Inflammatory macrophage treated with lipopolysaccharide for 1 hour (primary cell): ENCODE data around the gene DBNDD2.
A peak's percentile ranks its signal among the peaks of the same experiment; 100 is the strongest.

Experiments
- DNase-seq, 2 donors: peaks; one replicate each; pipeline ENCODE4 v3.0.0-alpha.2; 2020 to 2022

DBNDD2 gene

DNA sequence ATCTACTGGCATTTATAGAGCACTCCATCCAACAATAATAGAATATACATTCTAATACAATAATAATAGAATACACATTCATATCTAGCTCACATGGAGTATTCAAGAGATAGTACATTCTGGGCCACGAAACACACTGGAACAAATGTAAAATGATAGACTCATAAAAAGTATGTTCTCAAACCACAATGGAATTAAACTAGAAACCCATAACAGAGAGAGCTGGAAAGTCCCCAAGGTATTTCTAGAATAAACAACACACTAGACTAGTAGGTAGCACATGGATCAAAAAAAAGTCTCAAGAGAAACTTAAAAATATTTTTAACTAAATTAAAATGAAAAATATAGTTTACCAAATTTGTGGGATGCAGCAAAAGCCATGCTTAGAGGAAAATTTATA is 20.8 kb upstream of the DBNDD2 start:
- DNase-seq = no peak

- no peak for DNase-seq
Observed at GRCh38 chr20:45390931-45391330, 17.2 kb upstream of the DBNDD2 start.

- DNase-seq = no peak
Observed at GRCh38 chr20:45391559-45391958, 16.5 kb upstream of the DBNDD2 start.

- no peak for DNase-seq
Observed at GRCh38 chr20:45392733-45393132, 15.4 kb upstream of the DBNDD2 start.

- DNase-seq = no peak
Observed at GRCh38 chr20:45394221-45395113, 13.6 kb upstream of the DBNDD2 start.

DNA sequence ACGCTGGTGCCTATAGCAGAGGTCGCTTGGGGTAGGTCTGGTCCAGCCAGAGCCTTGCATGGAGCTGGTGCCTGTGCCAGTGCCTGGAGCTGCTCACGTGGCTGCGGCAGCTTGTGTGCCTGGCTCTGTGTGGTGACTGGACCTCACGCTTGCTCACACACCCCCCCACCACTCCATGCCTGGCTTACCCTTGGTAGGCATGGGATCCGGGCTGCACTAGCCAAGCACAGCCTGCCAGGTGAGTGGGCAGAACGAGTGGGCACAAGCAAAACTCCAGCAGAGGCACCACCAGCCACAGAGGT is 13.0 kb upstream of the DBNDD2 start:
- DNase-seq = no peak

DNA sequence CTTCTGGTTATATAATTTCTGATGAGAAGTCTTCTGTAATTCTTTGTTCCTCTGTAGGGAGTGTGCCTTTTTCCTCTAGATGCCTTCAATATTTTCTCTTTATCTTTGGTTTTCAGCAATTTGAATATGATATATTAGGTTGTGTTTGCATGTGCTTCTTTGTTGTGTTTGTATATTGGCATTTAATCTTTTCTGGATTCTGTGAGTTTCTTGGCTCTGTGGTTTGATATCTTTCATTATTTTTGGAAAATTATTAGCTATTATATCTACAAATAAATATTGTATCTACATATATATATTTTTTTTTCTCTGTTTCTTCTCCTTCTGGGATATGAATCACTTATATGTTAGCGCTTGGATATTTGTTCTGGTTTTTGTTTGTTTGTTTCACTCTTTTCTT is 9.1 kb upstream of the DBNDD2 start:
- DNase-seq = no peak

- DNase-seq = no peak
Observed at GRCh38 chr20:45400346-45401031, 7.6 kb upstream of the DBNDD2 start.

DNA sequence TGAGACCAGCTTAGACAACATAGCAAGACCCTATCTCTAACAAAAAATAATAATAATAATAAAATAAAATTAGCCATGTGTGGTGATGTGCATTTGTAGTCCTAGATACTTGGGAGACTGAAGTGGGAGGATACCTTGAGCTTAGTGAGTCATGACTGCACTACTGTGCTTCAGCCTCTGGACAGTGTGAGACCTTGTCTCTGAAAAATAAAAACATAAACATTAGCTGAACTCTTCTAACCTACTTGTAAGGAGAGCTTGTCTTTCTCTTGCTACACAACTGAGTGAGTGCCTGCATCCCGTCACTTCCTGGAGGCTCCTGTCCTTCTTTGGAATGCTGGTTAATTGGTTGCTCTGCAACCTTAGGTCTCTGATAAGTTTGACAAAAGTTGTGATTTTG is 5.1 kb upstream of the DBNDD2 start:
- DNase-seq = no peak

DNA sequence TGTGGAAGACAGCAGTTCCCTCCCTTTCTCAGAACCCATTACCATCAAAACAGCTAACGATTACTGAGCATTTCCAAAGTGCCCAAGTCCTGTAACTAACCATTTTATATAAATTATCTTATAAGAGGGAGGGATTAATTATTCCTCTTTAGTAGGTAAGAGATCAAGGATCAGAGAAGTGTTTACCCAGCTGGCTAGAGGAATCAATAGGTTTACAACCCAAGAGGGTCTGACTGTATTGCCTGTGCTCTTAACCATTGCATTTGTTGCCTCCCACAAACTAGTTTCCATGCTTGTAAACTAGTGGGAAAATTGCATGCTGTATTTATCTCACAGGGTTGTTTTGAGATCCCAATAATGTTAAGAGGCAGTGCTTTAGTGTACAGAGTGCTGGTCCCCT is 3.7 kb upstream of the DBNDD2 start:
- DNase-seq = no peak

- no peak for DNase-seq
Observed at GRCh38 chr20:45405571-45406259, 2.4 kb upstream of the DBNDD2 start.

DNA sequence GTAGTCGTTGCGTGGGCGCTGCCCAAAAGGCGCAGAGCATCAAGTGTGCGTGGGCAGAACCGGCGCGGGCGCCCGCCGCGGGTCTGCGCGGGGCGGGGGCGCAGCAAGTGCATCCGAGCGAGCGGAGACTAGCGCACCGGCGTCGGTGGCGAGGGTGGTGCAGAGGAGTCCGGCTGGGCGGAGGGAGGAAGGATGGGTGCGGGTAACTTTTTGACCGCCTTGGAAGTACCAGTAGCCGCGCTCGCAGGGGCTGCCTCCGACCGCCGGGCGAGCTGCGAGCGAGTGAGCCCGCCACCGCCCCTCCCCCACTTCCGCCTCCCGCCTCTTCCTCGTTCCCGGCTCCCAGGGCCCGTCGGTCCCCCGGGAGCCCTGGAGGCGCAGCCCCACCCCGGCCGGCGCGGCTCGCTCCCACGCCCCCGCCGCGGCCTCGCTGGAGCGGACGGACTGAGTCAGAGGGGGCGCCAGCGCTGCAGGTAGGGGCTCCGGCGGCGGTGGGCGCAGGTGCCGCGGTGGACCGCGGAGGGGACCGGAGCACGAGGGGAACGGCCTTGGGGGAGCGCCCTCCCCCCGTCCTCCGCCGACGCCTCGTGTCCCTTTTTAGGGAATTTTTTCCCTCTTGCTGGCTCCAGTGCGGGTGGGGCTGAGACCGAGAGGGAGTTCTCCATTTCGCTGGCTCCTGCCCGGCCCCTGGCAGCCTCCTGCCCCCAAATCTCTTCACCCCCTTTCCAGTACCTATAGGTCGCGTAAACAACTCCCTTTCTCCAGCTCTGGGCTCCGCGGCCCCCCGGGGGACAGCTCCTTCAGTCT is 1.6 kb upstream of the DBNDD2 start:
- peak in 1 of 2 donors; percentile 40 for DNase-seq

GRCh38 chr20:45407067-45407745 is 883 bp upstream of the DBNDD2 start:
- no peak for DNase-seq

DNA sequence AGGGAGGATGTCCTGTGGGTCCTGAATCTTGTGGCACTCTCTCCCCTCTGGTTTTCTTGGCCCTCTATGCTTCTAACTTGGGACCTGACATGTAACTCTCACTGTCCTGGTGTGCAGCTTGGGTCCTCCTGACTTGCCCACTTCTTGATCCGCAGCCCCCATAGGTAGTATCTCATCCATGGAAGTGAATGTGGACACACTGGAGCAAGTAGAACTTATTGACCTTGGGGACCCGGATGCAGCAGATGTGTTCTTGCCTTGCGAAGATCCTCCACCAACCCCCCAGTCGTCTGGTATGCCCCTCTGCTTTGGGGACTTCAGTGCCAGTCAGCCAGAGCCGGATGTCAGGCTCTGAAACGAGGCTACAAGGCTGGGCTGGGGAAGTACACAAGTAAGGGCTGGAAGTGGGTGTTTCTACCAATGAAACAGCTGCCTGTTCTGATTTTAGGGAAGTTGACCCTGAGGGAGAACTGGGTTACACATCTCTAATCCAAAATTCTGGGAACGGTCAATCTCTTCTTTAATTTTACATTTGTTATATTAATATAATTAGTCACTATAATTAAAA is 641 bp downstream of the DBNDD2 start:
- peak; percentile 78 to 84 for DNase-seq

DNA sequence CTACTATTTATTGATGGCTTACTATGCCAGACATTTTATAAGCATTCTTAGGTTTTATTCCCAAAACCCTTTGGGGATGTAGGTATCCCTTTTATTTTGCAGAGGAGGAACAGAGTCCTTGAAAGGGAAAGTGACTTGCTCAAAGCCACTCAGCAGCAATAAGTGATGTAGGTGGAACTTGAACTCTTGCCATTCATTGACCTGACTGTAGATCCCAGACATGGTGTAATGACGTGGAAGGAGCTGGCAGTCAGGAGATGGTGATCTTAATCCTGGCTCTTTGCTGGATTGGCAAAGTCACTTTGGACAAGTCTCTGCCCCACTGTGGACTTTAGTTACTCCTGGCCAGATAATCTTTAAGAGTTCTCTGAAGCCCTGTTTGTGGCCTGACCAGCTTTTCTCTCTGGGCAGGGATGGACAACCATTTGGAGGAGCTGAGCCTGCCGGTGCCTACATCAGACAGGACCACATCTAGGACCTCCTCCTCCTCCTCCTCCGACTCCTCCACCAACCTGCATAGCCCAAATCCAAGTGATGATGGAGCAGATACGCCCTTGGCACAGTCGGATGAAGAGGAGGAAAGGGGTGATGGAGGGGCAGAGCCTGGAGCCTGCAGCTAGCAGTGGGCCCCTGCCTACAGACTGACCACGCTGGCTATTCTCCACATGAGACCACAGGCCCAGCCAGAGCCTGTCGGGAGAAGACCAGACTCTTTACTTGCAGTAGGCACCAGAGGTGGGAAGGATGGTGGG is 1.6 kb downstream of the DBNDD2 start:
- DNase-seq = peak in 1 of 2 donors; percentile 52

DNA sequence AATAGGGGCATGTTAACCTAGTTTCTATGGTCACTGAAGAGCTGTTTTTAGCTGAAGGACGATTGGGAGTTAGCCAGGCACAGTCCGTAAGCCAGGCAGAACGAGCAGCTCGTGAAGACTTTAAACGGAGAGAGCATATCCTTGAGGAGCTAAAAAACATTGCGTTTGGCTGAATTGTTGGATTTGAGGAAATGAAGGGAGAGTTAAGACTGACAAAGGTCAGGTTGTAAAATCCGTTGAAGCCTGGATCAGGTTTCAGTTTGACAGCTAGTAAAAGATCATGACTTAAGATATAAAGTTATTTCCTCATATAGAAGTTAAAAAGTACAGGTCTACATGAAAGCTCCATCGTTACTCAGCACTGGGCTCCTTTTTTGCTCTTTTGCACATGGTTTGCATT is 2.8 kb downstream of the DBNDD2 start:
- DNase-seq = no peak

- DNase-seq = no peak
Observed at GRCh38 chr20:45412653-45413052, 4.6 kb downstream of the DBNDD2 start.

DNA sequence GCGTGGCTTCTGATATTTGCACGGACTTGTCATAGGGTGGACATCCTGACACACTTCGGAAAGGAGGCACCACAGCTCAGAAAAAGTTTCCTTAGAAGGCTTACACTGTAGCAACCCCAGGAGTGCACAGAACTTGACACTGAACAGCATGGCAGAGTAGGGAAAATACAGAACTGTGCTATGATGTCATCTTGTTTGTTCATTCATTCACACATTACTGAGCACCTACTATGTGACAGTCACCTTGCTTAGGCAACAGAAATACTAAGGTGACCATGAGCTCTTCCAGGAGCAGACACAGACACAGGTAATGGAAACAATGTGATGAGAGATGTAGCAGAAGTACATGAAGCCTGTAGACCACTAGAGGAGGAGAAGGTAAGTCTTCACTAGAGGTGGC is 5.4 kb downstream of the DBNDD2 start:
- DNase-seq = no peak

DNA sequence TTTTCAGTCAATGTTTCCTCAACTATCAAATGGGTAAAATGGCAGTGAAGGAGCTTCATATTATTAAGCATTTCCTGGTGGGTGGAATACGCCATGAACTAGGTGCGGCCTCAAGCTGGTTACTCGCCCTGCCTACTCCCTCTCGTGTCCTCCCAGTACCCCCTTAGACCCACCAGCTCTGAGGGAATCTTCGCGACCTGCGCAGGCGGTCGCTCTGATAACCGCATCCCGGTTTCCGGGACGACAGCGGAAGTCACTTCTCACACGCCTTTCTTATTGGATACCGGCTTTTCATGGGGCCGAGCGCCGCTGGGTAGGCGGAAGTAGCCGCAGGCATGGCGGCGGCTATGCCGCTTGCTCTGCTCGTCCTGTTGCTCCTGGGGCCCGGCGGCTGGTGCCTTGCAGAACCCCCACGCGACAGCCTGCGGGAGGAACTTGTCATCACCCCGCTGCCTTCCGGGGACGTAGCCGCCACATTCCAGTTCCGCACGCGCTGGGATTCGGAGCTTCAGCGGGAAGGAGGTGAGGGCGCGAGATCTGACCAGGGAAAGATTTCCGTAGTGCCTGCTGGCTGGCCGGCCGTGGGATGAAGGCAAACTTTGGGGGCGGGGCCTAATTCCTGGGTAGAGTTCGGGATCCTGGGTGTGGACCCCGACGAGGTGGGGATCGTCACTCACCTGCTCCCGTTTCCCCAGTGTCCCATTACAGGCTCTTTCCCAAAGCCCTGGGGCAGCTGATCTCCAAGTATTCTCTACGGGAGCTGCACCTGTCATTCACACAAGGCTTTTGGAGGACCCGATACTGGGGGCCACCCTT is 7.9 kb downstream of the DBNDD2 start, which contains the start of gene PIGT:
PIGT (plus strand) TSS at position 320 of the 816 bp plus-strand sequence; CDS start at position 336, 16 bp downstream.
- peak; percentile 83 to 85 for DNase-seq

DNA sequence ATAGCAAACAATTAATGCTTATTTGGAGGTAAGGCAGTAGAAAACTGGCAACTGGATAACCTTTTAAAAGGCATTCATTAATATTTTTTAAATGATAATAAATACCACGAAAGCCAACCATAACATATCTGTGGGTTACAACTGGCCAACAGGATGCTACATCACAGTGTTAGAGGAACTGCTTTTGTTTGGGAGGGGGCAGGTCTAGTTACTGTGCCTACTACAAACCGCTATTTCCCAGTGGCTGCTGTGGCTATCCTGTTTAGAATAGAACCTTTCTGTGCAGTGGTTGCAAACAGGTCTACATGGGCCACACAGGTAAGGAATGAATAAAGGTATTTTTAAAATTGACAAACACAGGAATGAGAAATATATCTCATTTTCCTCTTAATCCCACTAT is 8.8 kb downstream of the DBNDD2 start:
- DNase-seq = no peak
